GM18499 (cell line): ENCODE results near the gene KLHL3.

ENCODE experiments used
- ATAC-seq: cut with Tn5 transposase; IDR thresholded peaks from one replicate; pipeline ENCODE4 v1.9.1; 2021; ENCODE audit warnings: moderate number of reproducible peaks; ENCODE audit not compliant: insufficient read depth, unreplicated experiment

Gene KLHL3

DNA sequence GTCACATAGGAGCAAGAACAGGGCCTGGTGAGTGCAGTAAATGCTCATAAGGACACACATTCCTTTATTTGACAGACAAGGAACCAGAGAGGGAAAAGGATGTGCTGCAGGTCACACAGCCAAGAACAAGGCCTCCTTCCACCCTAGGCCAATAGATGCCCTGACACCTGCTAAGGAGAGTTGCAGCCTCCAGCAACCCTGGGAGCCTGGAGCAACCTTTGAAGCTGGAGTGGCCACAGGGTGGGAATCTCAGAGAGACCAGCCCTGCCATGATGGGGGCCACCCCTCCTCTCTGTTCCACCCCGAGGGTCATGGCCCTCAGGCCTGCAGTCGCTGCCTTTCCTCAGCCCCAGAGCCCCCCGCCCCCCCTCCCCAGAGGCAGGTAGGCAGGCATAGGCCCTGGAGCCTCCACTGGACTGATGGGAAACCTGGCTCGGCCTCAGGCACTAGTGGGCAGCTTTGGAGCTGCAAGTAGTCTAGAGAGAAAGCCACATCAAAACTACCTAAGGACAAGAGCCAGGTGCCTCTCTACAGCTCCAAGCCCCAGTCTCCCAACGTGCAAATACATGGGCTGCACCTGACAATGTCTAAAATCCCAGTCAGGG is 120.6 kb downstream of the KLHL3 start:
- ATAC-seq: no peak

DNA sequence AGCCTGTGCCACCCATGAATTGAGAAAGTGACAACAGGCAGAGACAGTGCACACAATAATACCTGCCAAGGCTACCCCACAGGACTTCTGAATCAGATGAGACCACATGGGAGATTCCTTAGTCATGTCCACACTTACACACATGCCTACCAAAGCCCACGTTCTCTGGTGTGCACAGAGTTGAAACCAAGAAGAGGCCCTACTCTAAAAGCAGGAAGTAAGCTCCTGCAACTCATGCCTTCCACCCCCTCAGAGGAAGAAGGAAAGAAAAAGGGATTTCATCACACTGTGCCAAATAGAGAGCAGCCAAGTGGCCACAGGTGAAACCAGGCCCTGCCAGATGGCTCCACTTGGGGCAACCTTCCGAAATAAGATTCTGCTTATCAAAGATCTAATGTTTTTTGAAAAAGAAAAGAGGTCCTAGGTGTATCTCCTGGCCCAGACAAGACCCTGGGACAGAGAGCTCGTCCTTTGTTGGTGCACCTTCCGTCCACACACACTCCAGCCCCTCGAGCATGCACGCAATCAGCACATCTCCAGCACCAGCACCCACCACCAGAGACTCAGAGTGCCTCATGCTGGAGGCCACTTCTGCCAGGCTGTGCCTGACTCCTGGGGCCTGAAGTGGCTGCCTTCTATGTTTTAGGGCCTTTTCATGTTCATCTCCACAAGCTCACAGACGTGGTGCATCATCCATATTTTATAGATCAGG is 122.2 kb downstream of the KLHL3 start:
- ATAC-seq: no peak

DNA sequence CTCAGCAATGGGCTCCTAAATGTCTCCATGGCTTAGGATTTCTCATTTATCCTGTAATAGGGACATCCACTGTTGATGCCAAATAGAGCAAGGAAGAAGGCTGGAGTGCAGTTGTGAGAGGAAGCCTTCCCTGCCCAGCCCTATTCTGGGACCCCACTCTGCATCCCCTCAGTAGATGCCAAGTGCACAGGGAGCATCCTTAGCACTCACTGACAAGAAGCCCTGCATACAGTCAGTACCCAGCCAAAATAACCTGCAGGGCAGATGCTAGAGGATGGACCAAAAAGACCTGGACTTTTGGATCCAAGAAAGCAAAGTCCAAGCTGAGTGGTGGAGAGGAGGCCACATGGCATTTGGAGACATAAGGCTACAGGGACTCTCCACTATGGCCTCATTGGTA is 123.3 kb downstream of the KLHL3 start:
- no peak for ATAC-seq

DNA sequence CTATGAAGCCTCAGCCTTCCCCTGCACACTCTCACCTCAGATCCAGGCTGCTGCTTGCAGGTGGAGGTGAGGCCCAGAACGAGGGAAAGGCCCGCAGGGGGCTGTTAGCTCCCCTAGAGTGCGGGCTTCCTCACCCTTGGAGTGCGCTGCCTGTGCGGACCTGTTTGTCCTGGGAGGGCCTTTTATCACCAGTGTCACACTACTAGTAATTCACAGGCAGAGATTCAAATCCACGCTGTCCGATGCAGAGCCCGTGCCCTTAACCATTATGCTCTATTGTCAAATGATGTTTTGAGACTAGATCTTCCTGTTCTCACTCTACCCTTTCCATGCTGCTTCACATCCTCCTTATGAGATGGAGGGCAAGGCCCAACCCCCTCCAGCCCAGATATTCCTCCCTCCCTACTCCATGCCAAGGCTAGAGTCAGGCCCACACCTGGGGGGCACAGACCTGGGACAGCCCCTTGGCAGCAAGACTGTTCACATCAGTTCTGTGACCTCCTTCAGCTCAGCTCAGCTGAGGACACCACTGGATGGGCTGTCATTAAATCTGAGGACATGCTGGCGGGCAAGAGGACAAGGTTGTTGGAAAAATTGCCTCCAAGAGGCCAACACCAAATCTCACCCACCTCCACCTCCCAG is 124.0 kb downstream of the KLHL3 start:
- no peak for ATAC-seq

DNA sequence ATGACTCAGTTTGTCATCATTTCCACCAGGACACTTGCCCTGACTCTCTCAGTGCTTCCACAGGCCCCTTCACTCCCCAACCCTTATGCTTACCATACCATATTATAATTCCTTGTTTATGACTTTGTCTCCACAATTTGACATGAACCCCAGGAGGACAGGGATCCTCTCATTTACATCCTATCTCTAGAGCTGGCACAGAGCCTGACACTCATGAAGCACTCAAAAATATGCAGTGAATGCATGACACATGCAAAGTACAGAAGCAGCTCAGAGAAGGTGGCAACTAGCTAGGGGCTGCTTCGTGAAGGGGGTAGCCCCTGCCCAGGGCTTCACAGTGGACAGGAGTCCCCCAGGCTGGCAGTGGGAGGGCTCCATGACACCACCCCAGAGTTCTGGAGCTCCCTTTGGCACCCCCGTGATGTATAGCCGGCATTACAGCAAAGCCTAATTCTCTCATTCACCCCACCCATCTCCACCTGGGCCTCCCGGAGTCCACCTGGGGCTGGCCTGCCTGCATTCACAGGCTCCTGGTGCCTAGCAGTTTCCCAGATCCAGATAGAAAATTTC is 124.8 kb downstream of the KLHL3 start:
- no peak for ATAC-seq

DNA sequence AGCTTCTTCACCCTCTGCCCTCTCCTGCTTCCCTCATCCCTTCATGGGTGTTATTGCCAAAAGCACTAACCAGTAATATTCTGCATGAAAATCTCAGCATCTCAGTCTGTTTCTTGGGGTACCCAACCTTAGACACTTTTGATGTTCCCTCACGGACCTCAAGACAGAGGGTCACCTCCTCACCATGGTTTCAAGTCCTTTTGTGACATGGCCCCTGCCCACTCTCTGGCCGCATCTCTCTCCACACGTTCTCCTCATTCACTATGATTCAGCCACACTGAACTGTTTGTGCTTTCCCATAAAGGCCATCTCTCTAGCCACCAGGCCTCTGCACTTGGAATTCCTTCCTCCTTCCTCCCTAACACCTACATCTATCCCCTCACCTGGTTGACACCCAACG is 125.3 kb downstream of the KLHL3 start:
- no peak for ATAC-seq

DNA sequence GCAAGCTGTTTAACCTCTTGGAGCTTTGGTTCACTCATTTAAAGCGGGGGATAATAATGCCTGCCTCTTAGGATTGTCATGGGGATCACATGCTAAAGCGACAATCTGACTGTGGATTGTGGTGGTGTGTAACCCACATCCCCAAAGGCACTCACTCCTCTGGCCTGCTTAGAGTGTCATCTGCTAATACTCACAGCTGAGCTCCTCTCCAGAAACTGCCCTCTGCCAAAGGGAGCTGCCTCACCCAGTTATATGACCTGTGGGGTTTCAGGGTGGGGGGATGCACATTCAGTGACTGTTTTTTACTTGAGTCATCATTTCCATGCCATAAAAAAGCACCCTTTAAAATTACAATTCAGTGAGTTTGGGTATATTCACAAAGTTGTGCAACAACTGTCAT is 126.8 kb downstream of the KLHL3 start:
- ATAC-seq: no peak

DNA sequence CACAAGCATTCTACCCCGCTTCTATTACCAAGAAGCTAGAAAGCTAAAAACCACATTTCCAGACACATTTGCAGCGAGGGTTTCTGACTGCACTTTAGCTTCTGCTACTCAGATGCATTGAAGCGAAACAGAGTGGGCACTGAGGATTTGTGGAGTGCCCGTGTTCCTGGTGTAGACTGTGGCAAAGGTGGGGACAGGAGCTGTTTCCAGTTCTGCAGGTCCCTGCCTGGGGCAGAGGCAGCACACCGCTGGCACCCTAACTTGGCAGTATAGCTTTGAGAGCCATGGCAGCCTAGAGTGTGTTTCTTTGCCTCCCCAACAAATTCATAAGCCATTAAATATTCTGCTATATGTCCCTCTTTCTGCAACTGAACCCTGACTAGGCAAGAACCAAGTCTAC is 128.1 kb downstream of the KLHL3 start:
- ATAC-seq: no peak

DNA sequence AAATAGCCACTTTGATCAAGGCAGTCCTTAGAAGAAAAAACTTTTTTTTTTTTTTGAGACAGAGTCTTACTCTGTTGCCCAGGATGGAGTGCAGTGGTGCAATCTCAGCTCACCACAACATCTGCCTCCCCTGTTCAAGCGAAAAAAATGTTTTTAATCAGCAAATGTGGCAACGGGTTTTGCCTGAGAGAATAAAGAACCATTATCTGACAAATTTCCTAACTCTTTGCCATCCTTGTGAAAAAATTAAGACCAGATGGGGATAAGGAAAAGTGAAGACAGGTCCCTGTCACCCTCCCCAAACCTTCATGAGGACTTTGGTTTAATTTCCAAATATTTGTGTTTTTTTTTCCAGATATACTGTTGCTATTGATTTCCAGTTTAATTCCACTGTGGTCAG is 129.5 kb downstream of the KLHL3 start:
- no peak for ATAC-seq

DNA sequence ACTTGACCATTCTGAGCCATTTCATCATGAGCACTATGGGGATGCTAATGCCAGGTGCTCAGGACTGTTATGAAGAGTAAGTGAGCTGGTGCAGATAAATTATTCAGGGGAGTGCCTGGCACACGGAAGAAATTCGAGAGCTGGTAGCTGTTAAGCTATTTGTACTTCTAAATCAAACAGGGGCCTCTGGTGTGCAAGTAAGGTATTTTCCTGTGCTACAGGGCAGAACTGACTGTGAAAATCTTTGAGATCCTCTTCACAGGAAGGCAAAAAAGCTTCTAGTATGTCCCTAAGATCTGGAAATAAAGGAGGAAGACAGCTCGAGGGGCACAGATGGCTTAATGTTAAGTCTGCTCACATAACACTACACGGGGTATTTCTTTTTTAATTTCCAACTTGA is 130.5 kb downstream of the KLHL3 start:
- ATAC-seq: no peak

DNA sequence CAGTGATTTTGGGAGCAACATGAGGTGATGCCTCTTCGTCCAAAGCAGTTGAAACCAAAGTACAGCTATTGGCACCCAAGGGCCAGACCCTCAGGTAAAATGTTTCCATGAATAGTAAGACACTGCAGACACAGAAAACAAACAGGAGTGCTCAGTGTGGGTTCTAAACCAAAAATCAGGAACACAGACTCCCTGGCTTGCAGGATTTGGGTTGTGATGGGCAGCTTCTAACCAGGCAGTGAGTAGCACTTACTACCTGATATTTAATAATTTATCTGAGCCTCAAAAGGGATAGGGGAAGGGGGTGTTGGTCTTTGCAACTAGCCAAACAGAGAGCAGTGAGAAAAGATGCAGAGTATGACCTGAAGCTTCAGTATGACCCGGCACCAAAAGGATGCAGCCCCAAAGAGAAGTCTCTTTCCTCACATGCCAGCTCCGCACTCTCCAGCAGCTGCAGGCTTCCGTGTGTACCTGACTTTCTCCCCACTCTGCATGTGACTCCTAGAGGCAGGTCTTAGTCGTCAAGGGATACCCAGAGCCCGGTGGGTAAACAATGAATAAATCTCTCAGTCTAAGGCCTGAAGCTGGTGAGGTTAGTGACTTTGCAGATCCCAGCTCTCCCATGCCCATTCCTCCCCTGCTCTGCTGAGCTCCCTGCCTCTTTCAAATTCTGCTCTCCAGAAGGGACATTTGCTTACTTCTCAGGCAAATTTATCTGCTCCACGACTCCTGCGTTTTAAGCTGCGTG is 131.4 kb downstream of the KLHL3 start:
- no peak for ATAC-seq

DNA sequence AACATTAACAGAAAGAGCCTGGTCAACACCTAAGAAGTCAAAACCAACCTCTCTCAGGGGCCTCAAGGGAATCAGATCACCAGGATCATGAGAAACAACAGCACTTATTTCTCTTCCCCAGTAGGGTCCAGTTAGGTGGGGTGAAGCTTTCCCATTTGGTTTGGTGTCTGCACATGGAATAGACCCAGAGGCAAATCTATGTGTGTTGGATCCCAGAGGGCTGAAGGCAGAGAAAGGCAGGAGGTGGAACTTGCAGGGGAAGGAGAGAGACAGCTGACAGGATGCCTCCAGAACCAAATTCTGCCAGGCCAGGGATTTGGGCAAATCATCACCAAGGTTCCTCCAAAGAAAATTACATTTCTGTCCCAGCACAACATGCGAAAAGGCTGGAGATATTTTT is 132.0 kb downstream of the KLHL3 start:
- ATAC-seq: no peak

DNA sequence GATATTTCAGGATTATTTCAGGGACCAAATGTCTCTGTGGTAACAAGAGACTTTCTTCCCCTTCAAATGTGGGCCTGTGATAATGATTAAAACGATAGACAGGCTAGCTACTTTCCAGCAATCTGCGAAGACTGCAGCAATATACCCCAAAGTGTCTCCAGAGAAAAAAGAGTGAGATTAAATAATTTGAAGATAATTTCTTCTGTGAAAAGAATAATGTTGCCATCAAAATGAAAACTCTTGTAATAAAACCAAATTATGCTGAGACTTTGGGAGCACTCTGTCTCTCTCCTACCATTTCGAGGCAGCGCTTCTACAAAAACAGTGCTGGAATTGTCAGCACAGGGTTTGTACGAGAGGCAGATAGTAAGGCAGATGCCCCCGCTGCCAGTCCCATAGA is 132.5 kb downstream of the KLHL3 start:
- ATAC-seq: no peak

DNA sequence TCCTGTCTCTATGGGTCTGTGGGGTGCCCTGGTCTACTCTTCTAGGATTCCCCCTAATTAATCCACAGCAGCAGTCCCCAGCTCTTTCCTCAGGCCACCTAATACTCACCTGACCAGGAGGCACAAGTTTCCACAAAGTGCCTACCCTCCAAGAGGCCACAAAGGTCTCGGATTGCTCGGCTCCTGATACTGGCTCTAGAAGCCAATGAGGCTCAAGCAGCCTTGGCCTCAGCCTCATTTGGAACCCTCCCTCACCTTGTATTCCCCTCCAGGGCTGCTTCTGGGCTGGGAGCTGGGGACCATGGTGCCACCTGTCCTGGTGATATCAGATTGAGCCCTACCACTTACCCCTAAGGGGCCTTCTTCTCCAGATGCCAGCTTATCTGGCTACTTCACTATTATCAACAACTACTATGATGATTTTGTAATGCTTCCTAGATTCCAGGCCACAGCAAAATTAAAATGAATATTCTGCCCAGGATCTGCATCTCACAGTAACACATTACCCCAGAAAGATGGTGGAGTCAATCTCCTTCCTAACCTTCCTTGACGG is 133.1 kb downstream of the KLHL3 start:
- ATAC-seq: no peak

DNA sequence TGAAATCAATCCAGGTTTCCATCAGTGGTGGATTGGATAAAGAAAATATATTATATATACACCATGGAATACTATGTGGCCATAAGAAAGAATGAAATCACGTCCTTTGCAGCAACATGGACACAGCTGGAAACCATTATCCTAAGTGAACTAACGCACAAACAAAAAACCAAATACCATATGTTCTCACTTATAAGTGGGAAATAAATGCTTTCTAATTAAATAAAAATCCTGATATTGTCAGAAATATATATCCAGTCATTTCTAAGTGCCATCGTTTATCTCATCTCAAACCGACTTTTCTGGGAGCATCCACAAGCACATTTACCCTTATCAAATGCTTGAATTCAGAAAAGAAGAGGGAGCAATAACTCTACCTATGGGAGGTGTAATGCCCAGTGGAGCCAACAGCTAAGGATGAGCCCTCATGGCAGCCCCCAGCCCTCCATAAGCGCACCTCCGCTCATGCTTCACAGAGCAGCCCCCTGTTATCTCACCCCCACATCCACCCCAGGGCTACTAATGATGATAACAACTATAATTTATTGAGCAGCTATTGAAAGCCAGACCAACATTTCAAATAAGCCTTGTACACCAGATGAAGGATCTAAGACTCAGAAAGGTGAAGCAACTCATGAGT is 135.0 kb downstream of the KLHL3 start:
- ATAC-seq: no peak

DNA sequence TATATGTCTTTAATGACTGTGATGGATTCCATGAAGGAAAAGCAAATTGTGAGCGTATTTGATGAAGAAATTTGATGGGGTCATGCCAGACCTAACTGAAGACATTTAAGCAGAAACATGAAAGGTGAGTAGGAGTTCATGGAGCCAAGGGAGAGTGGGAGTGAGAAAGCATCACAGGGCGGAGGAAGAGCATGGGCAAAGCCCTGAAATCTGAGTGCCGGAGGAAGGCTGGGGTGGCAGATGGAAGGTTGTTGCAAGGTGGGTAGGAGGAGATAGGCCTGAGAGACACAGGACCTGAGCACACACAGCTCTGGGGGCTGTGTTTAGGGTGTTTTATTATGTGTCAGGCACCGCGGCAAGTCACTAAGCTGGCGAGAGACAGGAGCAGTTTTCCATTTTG is 136.4 kb downstream of the KLHL3 start:
- no peak for ATAC-seq

DNA sequence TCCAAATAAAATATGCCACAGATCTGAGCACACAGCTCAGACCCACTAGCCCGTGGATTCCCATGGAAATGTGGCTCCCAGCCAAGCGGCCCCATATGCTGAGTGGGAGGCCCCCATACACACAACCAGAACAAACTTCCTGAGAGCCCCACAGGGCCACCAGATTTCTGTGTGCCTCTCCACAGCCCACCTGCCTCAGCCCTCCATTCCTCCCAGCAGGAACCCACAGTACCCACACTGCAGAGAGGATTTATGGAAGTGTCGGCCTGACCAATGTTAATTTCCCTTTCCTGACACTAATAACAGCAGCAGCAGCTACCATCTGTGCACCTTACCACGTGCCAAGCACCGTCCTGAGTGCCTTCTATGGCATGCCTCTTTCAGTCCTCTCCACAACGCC is 137.5 kb downstream of the KLHL3 start:
- ATAC-seq: no peak

DNA sequence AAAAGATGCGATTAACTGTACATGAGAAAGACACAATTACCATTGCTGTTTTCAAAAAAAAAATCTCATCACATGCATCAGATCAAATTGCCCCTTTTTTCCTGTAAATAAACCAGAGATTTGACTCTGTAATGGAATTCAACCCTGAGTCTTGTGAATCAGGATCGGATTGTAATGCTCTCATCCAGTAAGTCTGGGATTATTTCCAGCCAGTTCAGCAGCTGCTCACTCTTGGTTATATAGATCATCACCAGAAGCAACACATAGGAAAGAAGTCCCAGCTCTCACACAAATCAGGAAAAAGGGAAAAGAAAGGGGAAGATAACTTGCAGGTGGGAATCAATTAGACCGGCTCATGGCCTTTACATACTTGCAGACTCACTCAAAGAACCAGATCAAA is 138.9 kb downstream of the KLHL3 start:
- ATAC-seq: no peak

DNA sequence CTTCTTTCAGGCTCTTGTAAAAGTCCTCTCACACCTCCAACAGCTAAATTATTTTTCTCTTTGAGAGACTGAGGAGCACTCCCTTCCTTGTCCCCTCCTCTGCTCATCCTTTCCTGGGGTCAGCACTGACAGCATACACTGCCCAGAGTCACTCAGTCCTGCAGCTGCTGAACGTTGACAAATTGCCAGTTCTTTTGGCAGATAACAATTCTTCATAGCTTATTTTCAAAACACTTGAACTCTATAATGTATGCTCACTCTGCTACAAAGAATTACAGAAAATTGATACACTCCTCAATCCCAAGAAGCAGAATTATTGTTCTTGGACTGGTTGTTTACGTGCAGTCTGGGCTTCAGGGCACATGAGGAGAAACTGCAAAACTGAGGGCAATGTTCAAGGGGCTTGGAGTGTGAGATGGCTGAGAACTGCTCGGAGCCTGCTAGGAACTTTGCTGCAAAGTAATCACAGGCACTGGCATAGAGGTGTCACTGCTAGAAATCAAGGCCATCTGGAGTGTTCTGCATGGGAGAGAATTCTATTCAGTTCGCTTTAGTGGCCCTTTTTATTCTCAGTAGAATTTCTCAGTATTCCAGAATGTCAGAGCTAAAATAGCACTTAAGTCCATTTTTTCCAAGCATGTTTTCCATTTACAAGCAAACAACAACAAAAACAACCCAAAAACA is 140.4 kb downstream of the KLHL3 start:
- ATAC-seq: no peak

DNA sequence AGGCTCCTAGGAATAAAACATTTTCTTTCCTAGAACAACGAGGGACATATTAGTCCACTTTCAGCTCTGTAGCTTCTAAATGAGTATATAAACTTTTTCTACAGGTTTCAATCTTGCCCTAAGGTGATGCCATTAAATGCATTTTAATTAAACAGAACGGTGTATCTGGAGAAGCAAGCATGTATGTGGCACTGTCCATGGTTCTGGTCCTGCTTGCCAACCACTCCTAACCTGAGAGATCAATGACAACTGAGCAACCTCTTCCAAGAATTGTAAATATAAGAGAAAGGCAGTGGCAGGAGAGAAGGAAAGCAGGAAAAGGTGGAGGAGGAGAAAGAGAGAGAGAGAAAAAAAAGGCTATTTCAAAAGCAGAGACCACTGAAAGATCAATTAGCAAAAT is 141.2 kb downstream of the KLHL3 start:
- no peak for ATAC-seq
